GM18909 (cell line): ENCODE measurements around the gene VSIG10L2.

Experiments
- ATAC-seq: cut with Tn5 transposase; IDR thresholded peaks from one replicate; pipeline ENCODE4 v1.9.1; 2021; ENCODE audit warnings: mild to moderate bottlenecking; ENCODE audit not compliant: unreplicated experiment, poor library complexity

Gene VSIG10L2

GRCh38 chr11:125945011-125945796, 640 bp upstream of the VSIG10L2 start:
- ATAC-seq = no peak

- no peak for ATAC-seq
Measured at GRCh38 chr11:125946712-125947418, 1.0 kb downstream of the VSIG10L2 start.

- ATAC-seq = no peak
Measured at GRCh38 chr11:125947419-125948277, 1.8 kb downstream of the VSIG10L2 start.

GRCh38 chr11:125948278-125949051, 2.6 kb downstream of the VSIG10L2 start:
- no peak for ATAC-seq

GRCh38 chr11:125949271-125950177, 3.7 kb downstream of the VSIG10L2 start:
- ATAC-seq = no peak

GRCh38 chr11:125950178-125950490, 4.3 kb downstream of the VSIG10L2 start:
- ATAC-seq = no peak

GRCh38 chr11:125950696-125951651, 5.1 kb downstream of the VSIG10L2 start:
- ATAC-seq = no peak

- no peak for ATAC-seq
Measured at GRCh38 chr11:125951731-125952130, 5.9 kb downstream of the VSIG10L2 start.

- no peak for ATAC-seq
Measured at GRCh38 chr11:125952559-125952958, 6.7 kb downstream of the VSIG10L2 start.

GRCh38 chr11:125952973-125953372, 7.1 kb downstream of the VSIG10L2 start:
- ATAC-seq = no peak

- ATAC-seq = no peak
Measured at GRCh38 chr11:125953401-125953935, 7.6 kb downstream of the VSIG10L2 start.

- no peak for ATAC-seq
Measured at GRCh38 chr11:125954123-125954944, 8.5 kb downstream of the VSIG10L2 start.

GRCh38 chr11:125954945-125955640, 9.2 kb downstream of the VSIG10L2 start:
- no peak for ATAC-seq

GRCh38 chr11:125955856-125956255, 10.0 kb downstream of the VSIG10L2 start:
- no peak for ATAC-seq

GRCh38 chr11:125956391-125957134, 10.7 kb downstream of the VSIG10L2 start:
- no peak for ATAC-seq
